ENCODE measurements around the gene SEMA7A. TPM values are rescaled to one million over a fixed set of nuclear protein-coding genes. Genes with fewer than 3 reads are reported as not detected.

The SEMA7A gene
- total and polyA plus RNA-seq, 9 of the 15 experiments (the other 6 are each of a cell fraction or from before 2014, with no cell fraction given), result 0.04 to 8.2 (median 5.4) TPM; not detected in 1

- TF ChIP-seq ZNF407 (IDR thresholded peaks at IDR 0.05; ENCODE audit: low read depth) (no peak), SAFB (IDR thresholded peaks at IDR 0.05; ENCODE audit: borderline replicate concordance, low read depth, low read length) (no peak), POLR2G (IDR thresholded peaks at IDR 0.05; ENCODE audit: low read depth, low read length) (0 out of 2 replicates have a peak, but pooled peaks have one; percentile 25), HNRNPK (IDR thresholded peaks at IDR 0.05; ENCODE audit: low read depth, low read length, poor library complexity, severe bottlenecking) (no peak), ZNF347 (CRISPR knock-in tag; IDR thresholded peaks at IDR 0.05; ENCODE audit: low read depth) (no peak), SUPT5H (IDR thresholded peaks at IDR 0.05) (0 out of 2 replicates have a peak, but pooled peaks have one; percentile 33), FOXJ3 (CRISPR knock-in tag; IDR thresholded peaks at IDR 0.05) (no peak), GATAD2B (IDR thresholded peaks at IDR 0.05; ENCODE audit: borderline replicate concordance) (no peak)
- TF ChIP-seq, protein P1, sequence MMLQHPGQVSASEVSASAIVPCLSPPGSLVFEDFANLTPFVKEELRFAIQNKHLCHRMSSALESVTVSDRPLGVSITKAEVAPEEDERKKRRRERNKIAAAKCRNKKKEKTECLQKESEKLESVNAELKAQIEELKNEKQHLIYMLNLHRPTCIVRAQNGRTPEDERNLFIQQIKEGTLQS (IDR thresholded peaks at IDR 0.05), result no peak
- TF ChIP-seq, protein P1 (CRISPR knock-in tag; conservative IDR thresholded peaks at IDR 0.05), result no peak
Measured at GRCh38 chr15:74408815-74409214, 24.9 kb downstream of the SEMA7A start (continued).

All from K562 (cell line).